Activated T-cell treated with anti-CD3 and anti-CD28 coated beads for 24 hours (primary cell): ENCODE results near the gene SOBP.

Source experiments
- DNase-seq: peaks from one replicate; pipeline ENCODE4 v3.0.0-alpha.2; 2020; ENCODE audit warnings: low read depth

The SOBP gene

DNA sequence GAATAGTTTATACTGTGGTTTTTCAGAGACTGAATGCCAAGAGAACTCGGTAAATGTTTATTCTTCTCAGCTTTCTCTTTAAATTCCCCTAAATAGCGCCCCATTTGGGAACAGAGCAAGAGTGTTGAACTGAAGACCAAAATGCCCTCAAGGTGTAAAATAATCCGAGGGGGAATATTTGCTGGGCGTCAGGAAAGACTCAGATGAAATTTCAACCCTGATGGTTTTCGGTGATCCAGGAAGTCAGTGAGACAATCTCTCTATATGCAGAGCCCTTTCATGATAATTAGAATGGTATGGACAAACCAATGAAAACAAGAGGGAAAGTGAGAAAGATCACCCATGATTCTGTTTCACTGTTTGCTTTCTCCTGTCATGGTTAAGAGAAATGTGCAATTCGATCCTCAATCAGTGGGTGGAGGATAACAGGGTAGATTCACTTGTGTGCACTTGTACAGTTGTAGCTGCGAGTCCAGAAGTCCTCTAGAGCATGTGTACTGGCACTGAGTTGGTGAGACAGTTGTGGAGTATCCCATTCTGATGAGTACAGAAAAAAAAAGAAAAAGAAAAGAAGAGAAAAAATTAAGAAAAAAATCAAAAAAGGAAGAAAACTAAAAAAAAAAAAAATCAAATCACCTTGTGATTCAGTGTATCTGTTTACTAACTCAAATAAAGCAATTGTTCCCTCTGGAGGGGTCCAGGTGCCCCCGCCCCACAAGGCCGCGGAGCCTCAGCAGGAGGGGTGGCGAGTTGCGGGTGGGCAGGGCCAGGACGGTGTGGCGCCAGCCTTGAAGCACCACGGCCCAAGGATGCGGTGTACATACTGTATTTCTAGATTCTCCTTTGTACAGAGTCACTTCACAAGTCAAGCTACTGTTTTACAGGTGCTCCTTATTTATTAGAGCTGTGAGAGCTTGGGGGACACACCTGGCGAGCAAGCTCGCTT, 169.3 kb downstream of the SOBP start:
- DNase-seq: no peak

DNA sequence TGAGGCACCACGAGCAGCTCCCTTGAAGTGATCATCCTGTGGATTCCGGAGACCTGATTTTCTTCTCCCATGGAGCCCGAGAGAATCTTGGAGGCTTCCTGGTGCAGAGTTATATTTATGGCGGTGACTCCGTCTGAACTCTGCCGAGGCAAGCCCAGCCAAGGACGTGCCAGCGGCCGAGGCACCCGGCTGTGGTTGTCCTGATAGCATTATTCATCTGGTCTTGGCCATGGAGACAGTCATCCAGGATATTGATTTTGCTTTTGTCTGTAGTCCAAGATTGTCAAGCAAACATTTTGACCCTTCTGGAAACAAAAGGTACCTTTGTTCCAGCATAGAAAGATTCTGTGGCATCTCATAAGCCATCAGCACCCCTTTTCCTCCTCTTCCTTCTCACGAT, 170.9 kb downstream of the SOBP start:
- DNase-seq: no peak

DNA sequence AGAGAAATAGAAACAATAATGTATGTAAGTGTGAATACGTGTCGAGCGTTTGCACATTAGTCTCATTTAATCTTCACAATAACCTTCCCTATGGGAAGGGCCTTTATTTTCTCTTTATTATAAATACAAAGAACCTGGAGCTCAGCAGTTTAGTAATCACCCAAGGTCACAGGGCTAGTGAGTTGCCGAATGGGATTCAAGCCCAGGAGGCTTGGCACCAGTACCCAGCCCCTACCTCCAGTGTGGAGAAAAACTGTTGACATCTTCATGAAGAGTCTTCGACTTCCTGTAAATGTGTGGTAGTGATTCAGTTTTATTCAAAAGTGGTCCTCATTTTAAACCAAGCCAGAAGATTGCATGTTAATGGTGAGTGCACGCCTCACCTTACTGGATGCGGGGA, 171.4 kb downstream of the SOBP start:
- no peak for DNase-seq

DNA sequence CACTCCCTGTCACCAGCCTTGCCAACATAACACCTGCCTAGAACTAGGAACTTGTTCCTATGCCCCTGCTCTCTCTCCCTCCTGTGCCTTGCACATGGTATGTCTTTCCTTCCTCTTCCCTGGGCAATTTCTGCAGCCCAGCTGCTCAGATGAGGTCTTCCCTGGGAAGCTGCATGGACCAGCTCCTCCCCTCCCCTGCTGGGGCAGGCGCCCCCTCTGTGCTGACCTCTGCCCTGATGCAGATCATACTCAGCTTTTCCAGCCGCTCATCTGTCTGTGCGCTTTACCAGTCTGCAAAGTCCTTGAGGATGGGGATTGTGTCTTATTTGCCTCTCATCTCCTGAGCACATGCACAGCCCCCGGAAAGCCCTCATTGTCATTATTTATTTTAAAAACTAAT, 172.4 kb downstream of the SOBP start:
- no peak for DNase-seq

DNA sequence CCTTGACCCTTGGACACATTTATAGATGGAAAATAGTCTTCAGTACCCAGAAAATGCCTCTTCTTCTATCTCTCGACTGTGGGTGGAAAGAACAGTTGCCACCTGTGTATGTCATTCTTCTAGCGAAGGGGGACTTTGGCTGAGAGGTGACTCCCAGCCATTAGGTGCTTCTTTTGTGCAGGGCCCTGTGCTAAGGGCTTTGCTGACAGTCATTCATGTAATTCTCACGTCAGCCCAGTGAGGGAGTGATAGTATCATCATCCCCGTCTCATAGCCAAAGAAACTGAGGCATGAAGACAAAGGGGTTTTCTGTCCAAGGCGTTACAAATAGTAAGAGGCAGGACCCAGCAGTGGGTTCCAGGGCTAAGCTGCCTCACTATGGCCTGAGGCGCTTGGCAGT, 173.4 kb downstream of the SOBP start:
- DNase-seq: no peak

GRCh38 chr6:107665382-107665781, 175.5 kb downstream of the SOBP start:
- no peak for DNase-seq

DNA sequence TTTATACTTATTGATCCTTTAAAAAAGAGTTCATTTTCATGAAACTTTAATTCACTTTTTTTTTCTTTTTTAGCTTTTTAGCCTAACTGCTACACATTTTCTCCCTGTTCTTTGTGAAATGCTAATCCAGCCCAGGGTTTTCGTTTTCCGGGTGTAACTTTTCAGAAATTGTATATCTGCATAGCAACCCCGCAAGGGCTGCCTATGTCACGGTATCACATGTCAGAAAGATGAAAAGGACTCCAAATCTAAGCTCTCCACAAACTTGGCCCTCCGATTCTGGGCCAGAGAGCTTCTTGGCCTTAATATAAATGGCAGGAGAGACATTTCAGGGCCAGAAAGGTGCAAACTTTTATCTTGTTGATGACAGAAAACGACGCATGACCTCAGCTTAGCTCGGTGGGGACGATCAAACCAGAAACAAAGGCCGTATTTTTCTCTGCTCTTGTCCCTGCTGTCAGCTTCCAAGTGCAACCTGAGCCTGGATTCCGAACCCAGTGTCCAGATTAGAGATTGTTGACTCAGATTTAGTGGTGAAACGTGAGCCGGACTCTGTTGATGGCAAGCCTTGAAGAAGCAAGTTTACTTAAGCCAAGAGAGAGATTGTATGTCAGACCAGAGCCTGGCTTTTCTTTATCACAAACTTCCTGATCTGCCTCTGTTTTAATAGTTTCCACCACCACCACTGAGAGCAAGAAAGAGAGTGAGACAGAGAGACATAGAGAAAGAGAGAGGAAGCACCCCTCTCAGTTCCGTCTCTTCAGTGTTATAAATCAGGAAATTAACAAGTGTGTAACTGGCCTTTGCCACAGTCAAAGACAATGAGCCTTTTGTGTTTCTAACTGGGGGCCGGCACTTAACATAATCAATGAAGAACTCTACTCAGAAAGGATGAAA, 176.4 kb downstream of the SOBP start:
- no peak for DNase-seq

GRCh38 chr6:107666981-107667601, 177.2 kb downstream of the SOBP start:
- DNase-seq: no peak

- no peak for DNase-seq
These were observed 177.9 kb downstream of the SOBP start for GRCh38 chr6:107667790-107668189.

- no peak for DNase-seq
These were observed 179.0 kb downstream of the SOBP start for GRCh38 chr6:107668743-107669474.

GRCh38 chr6:107670792-107671199, 180.9 kb downstream of the SOBP start:
- no peak for DNase-seq

DNA sequence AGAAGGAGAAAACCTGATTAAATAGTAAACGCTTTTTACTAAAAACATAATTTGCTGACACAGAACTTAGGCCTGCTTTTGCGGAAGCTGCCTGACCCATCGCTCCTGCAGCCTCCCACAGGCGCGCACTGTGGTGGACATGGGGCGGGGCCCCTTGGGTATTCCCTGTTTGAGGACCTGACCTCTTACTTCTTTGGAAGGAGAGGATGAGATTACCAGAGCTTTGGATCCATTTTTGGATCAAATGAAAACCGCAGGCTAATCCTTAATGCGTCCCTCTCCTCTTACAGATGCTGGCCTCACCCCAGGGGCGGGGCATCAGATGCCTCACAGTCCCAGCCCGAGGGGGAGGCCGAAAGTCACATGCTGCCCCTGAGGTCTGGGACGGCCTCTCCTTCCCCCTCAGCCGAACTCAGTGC, 183.2 kb downstream of the SOBP start:
- no peak for DNase-seq

GRCh38 chr6:107674995-107675738, 185.2 kb downstream of the SOBP start:
- peak; percentile 81 for DNase-seq

DNA sequence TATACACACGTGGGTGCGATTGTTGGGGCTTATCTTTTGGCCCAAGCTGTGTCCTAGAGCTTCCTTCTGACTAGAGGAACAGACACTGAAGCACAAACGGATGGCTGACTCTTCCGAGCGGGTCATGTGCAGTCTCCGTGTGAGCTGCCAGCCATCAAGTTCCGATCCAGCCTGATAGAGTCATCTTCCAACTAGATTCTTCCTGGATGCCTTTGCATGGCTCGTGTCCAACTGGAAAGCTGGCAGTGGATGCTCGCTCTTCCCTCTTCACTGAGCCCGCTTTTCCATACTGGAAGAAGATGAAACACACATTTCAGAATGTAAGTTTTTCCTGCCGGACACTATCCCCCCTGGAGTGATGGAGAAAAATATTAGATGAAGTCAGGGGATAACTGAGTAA, 186.1 kb downstream of the SOBP start:
- no peak for DNase-seq

DNA sequence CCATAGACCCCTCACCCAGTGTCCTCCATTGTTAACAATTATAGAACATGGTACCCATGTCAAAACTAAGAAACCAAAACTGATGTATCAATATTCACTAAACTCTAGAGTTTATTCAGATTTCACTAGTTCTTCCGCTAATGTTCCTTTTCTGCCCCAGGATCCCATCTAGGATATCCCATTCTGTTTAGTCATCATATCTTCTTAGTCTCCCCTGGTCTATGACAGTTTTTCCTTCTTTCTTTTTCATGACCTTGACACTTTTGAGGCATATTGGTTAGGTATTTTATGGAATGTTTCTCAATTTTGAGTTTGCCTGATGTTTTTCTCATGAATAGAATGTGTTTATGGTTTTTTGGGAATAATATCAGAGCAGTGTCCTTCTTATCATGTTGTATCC, 187.5 kb downstream of the SOBP start:
- no peak for DNase-seq

GRCh38 chr6:107679457-107679856, 189.5 kb downstream of the SOBP start:
- DNase-seq: no peak

- no peak for DNase-seq
These were observed 192.8 kb downstream of the SOBP start for GRCh38 chr6:107682721-107683120.

DNA sequence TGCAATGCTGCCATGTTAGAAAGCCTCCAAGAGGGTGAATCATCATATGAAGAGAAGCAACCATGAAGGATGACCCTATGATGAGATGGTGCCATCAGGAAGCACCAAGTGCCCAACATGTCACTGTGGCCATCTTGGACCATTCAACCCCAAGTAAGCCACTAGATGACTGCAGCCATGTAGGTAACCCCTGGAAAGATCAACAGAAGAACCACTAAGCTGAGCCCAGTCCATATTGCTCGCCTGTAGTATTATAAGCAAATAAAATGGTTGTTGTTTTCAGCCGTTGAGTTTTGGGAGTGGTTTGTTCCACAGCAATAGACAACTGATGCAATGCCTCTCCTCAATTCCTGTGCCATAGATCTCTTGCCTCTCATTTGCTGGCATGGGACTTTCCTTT, 193.3 kb downstream of the SOBP start:
- no peak for DNase-seq

DNA sequence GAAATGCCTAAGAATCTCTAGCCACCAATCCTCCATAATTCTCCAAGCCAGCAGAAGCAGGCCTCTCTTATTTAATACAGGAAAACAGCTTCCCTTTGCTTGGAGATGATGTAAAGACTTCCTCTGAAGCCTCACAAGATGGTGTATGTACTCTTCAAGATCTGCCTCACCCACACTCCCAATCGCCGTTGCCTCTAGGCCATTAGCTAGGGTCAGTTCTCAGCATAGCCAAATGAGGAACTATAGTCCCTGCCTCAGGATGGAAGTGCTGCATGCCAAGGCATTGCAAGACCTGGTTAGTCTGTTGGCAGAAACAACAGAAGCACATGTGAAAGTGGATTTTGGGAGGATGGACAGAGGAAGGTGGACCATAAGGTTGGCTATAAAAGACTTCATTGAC, 195.1 kb downstream of the SOBP start:
- no peak for DNase-seq

DNA sequence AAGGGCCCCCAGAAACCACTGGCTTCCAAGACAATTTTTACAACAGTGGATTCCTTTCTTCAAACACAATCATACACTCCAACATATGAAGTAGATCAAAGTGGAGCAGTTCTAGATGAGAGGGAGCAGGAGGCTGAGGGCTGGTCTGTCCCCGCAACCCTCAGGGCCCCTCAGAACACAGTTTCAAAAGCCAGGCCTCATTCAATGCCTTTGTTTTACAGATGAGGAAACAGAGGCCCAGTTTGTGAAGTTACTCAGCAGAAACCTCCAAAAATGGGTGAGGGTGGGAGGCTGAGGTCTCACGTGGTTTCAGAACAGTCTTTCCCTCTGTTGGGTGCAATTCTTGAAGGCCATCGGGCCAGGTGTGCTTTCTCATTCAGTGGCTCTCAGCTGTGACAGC, 199.3 kb downstream of the SOBP start:
- DNase-seq: no peak
